AG04449 (cell line): ENCODE data around the gene SLC5A9.

Source experiments
- CTCF ChIA-PET: fragments of 350-600 bp; formaldehyde crosslinking; extraction: SDS; loops from one replicate; lab custom pipeline; 2021; ENCODE audit warnings: antibody characterized with exemption; lab: Yijun Ruan, JAX
- POLR2A ChIA-PET: fragments of 400-600, 350-600 bp; formaldehyde crosslinking; extraction: SDS; loops from one replicate; lab custom pipeline; 2020; ENCODE audit warnings: antibody characterized with exemption, inconsistent platforms; lab: Yijun Ruan, JAX
- DNase-seq: peaks from one replicate; pipeline ENCODE4 v3.0.0-alpha.2; 2010; ENCODE audit warnings: low read depth, low spot score
- H3K4me3 ChIP-seq: 2 replicates; pipeline ENCODE4 v1.5.1; 2011; ENCODE audit warnings: low read depth, mild to moderate bottlenecking, control low read depth, low read length
- CTCF ChIP-seq: IDR thresholded peaks from one replicate; pipeline ENCODE4 v1.5.1; 2011; ENCODE audit warnings: mild to moderate bottlenecking, moderate library complexity, low read length, control low read depth, inconsistent platforms; ENCODE audit not compliant: insufficient read depth; ENCODE audit errors: missing control alignments

Gene SLC5A9

DNA sequence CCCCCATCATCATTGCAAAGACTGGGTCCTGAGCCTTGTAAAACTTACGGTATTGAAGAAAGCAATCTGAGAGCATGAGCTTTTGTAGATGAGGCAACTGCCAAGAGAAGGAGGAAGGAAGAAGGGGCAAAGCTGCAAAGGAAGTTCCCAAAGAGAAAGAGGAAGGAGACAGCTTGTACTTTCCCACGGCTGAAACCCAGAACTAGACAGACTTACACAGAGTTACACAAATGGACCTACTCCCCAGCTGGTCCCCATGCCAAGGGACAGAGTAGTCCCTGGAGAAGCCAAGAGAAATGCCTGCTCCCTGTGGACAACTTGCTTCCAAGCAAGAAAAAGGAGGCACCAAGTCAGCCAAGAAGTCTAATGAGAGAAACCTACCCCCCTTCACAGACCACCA is 22.6 kb downstream of the SLC5A9 start:
- ChIA-PET CTCF (interaction anchor here (1.7 kb wide), 1 partner anchor 9 kb away, joined by 6 read pairs; no protein-coding TSS in a partner anchor), POLR2A (no interaction called here)
- no peak for TF ChIP-seq CTCF
- no peak for DNase-seq
- H3K4me3 ChIP-seq: no peak overlapping the region

DNA sequence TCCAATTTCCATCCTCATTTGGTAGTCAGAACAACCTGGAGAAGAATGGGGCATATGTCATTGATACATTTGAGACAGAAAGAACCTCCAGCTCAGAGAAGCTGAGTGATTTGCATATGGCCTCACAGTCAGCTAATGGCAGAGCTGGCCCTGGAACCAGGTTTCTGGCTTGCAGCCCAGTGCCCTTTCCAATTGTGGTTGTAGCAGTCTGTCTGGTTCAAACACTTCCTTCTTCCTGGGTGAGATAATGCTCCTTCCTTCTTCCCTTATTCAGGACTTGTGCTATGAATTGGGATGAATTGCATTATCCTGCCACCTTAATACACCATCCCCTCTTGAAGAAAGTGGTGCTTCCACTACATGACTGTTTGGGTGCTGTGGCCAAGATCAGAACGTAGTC is 24.2 kb downstream of the SLC5A9 start:
- H3K4me3 ChIP-seq: no peak overlapping the region
- no peak for TF ChIP-seq CTCF
- ChIA-PET CTCF (no interaction called here), POLR2A (no interaction called here)
- DNase-seq: no peak

- no peak for DNase-seq
- no peak for TF ChIP-seq CTCF
- CTCF ChIA-PET: no interaction called here
- H3K4me3 ChIP-seq: no peak overlapping the region
- POLR2A ChIA-PET: no interaction called here
Observed at GRCh38 chr1:48248356-48248755, 25.8 kb downstream of the SLC5A9 start.

GRCh38 chr1:48249868-48250267 is 27.4 kb downstream of the SLC5A9 start:
- no peak for DNase-seq
- H3K4me3 ChIP-seq: no peak overlapping the region
- TF ChIP-seq CTCF: no peak
- ChIA-PET CTCF (no interaction called here), POLR2A (no interaction called here)

- no peak for DNase-seq
- H3K4me3 ChIP-seq: no peak overlapping the region
- TF ChIP-seq CTCF: no peak
- ChIA-PET CTCF (no interaction called here), POLR2A (no interaction called here)
Observed at GRCh38 chr1:48250572-48250971, 28.1 kb downstream of the SLC5A9 start.

DNA sequence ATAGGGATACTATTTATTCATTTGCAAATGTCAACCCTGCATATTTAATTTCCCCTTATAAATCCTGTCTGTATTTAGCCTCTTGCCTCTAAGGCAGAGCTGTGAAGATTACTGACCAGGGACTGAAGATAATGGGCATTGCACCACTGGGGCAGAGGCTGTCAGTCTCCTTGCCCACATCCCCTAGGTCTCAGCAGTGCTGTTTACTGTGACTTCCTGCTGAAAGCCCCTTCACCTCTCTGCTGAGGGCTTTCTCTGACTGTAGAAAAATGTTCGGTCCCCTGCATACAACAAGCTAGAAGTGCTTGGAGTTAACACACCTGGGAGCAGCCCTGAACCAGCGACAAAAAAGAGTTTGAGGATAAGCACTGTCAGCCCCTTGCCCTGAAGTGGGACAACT is 28.8 kb downstream of the SLC5A9 start:
- DNase-seq: no peak
- H3K4me3 ChIP-seq: no peak overlapping the region
- CTCF ChIA-PET: no interaction called here
- no peak for TF ChIP-seq CTCF
- POLR2A ChIA-PET: no interaction called here
